GM18519 (cell line): ENCODE results near the gene PPP2R3C.
A peak's percentile ranks its signal among the peaks of the same experiment; 100 is the strongest.
"Not testable (repeated sequence)": the region's sequence is repeated elsewhere in the genome, so short reads cannot be mapped to it uniquely, and the experiment has no call there.

Source experiments
- ATAC-seq: cut with Tn5 transposase; IDR thresholded peaks from one replicate; pipeline ENCODE4 v1.9.1; 2021; ENCODE audit warnings: mild to moderate bottlenecking, moderate library complexity; ENCODE audit not compliant: unreplicated experiment, low FRiP score

Gene PPP2R3C

DNA sequence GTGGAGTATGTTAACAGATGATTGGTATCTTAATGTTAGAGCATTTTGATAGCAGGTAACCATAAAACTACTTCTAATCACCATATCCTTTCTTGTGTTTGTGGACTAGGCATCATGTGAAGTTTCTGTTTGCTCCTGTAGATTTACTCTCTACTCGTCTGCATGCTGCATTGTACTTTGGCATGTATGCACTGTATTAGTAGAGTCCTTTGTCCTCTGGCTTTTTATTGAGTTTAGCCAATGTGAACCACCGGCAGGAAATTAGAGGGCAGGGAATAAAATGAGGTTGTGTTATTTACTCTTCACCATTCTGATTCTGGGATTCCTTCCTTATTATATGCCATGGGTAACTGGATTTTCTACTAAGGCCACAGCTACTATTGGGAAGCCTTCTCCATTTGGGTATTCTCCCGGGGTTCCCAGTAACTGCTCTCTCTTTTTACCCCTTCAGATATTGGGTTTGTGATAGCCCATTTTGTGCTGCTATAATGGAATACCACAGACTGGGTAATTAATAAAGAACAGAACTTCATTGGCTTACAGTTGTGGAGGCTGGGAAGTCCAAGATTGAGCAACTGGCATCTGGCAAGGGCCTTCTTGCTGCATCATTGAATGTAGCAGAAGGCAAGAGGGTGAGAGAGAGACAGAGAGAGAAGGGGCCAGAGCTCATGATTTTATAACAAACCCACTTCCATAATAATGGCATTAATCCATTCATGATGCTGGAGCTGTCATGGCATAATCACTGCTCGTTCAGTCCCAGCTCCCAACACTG, 53.4 kb downstream of the PPP2R3C start:
- ATAC-seq = no peak

GRCh38 chr14:35065731-35066130, 56.1 kb downstream of the PPP2R3C start:
- not testable (repeated sequence) for ATAC-seq

- ATAC-seq = not testable (repeated sequence)
Measured at GRCh38 chr14:35061113-35061791, 60.5 kb downstream of the PPP2R3C start.

DNA sequence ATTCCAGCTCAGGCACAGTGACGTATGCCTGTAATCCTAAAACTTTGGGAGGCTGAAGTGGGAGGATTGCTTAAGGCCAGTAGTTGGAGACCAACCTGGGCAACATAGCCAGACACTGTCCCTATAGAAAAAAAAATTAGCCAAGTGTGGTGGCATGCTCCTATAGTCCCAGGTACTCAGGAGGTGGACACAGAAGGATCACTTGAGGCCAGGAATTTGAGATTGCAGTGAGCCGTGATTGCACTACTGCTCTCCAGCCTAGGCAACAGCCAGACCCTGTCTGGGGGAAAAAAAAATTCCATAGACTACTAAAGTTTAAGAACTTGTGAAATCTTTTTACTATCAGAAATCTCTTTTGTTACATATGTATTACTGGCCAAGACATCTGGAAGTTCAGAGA, 69.2 kb downstream of the PPP2R3C start:
- ATAC-seq = no peak

DNA sequence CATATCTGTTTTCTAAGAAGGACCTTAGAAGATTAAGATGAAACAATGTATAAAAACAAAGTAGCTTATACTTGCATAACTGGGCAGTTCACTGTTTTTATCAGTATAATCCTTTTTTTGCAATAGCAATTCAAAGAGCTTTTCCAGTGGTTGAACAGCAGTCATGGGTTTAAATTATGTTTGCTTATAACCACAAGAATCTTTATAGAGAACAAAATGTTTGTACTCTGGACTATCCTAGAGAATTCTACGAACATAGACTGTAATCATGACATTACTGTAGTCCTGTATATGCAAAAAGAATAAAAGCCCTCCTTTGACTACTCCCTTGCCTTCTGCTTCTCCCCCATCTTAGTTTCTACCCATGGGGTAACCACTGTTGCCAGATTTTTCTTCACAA, 70.0 kb downstream of the PPP2R3C start:
- ATAC-seq = no peak

DNA sequence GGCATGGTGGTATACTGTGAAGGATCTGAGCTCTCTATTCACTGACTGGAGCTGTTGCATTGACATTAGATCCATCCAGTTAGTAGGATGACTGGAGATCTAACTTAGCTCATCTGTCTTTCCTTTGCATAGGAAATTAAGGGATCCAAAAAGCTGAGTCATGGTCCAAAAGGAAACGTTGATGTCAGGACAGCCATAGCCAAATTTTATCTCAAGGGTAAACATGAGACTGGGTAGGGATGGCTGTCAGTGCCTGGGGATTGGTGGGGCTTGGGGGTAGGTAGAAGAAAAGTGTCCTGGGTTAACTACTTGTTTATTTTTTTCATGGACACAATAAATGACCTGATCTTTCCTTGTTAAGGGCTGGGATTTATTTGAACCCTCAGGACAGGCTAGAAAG, 71.1 kb downstream of the PPP2R3C start:
- ATAC-seq = no peak

DNA sequence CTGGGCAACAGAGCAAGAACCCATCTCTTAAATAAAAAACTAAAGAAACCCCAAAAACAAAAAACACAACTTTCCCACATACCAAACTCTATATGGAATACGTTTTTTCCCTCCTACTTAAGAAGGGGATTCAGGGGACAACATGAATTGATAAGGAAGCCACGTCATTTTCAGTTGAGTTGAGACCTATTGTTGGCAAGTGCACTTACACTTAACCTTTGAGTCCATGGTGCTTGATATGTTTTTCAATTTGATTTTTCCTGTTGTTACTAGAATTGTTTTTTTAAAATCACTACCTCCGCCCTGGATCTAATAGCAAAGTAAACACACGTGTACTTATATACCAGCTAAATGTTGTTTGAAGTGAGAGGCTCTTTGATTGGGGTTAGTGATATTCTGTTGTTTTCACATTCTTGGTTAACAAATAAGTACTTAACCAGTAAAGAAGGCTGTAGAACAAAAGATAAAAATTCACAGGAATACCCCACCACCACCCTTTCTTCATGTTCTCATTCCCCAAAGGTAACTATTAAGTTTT, 73.7 kb downstream of the PPP2R3C start:
- no peak for ATAC-seq

DNA sequence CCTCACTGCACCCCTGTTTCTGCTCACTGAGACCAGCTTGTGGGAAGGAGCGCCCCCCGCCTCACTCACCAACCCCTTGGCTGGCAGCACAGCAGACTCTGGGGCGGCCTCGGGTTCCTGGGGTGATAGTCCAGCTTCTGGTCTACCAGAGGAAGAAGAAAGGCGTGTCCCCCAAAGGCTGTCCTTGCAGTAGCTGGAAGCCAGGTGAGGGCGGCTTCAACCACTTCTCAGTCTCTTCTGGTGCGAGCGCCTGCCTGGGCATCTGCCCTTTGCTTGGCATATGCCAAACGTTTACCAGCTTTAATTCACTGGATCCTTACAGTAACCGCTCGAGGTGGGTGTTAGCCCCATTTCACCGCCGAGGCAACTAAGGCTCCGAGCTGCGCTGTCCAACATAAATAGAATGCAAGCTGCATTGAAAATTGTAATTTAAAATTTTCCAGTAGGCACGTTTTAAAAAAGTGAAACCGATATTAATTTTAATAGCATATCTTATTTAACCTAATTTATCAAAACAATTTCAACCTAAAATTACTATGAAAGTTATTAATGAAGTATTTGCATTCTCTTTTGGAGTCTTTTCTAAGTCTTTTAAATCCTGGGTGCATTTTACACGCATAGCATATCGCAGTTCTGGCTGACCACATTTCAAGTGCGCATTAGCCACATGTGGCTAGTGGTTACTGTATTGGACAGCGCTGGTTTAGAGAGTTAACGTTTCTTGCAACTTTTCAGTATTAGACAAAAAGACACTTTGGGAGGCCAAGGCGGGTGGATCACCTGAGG, 74.8 kb downstream of the PPP2R3C start:
- peak; percentile 8 for ATAC-seq

DNA sequence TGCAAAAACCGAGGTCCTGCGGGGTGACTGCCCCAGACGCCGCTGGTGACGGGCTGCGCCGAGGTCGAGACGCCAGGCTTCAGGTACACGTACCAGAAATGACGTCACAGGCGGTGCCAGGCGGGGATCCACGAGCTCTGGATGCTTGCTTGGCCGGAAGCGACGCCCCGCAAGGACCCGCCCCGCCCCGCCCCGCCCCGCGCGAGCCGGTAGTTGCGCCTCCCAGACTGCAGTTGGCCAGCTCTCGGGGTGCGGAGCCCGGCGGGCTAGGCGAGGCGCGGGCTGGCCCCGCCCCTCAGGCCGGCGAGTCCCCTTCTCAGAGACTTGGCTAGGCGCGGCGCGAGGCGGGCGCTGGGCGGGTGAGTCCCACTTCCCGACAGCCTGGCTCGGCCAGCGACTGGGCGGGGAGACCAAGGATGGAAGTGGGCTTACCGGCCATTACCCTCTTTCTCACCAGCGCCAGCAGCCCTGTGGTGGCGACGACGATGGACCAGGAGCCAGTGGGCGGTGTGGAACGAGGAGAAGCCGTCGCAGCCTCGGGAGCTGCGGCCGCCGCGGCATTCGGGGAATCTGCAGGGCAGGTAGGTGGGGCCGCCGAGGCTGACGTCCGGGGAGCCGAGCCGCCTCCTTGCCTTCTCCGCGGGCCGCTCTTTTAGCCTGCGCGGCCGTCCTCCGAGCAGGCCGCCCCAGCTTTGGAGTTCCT, 75.6 kb downstream of the PPP2R3C start, which contains the start of gene FAM177A1:
FAM177A1 (plus strand) TSS at position 225 of the 703 bp plus-strand sequence; CDS start at position 417, 192 bp downstream.
- ATAC-seq = peak; percentile 77

GRCh38 chr14:35045798-35046047, 76.1 kb downstream of the PPP2R3C start:
- ATAC-seq = no peak

- ATAC-seq = no peak
Measured at GRCh38 chr14:35044939-35045797, 76.6 kb downstream of the PPP2R3C start.

GRCh38 chr14:35043046-35043445, 78.7 kb downstream of the PPP2R3C start:
- no peak for ATAC-seq

DNA sequence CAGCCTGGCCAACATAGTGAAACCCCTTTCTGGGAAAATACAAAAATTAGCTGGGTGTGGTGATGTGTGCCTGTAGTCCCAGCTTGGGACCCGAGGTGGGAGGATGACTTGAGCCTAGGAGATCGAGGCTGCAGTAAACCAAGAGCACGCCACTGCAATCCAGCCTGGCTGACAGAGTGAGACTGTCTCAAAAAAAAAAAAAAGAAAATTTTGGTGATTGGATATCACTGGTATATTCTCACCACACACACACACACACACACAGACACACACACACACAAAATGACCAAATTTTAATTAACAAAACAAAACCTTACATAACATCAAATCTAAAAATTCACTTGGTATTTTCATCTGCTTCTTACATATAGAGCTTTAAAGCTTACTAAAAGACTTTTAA, 79.2 kb downstream of the PPP2R3C start:
- no peak for ATAC-seq

- ATAC-seq = not testable (repeated sequence)
Measured at GRCh38 chr14:35038312-35038711, 83.5 kb downstream of the PPP2R3C start.
